Pulmonary artery endothelial cell (primary cell): Measurements from ENCODE around the gene NAB2. TPM values are rescaled to one million over a fixed set of nuclear protein-coding genes. Genes with fewer than 3 reads are reported as not detected.
A peak's percentile ranks its signal among the peaks of the same experiment; 100 is the strongest.
"Not testable (repeated sequence)": the region's sequence is repeated elsewhere in the genome, so short reads cannot be mapped to it uniquely, and the experiment has no call there.

Experiments
- DNase-seq: peaks from one replicate; pipeline ENCODE4 v3.0.0-alpha.2; 2011; ENCODE audit warnings: low read depth, low spot score
- total RNA-seq: library from RNA; depleted of rRNA; stranded (reverse); fragments of >200 nt; gene quantifications from 2 replicates; pipeline ENCODE4 v1.2.3, GENCODE V29; 2014

Gene NAB2
- total RNA-seq, 1 donor from 2014 or later: 13.6 TPM

- DNase-seq: peak; percentile 66
These were observed 19.4 kb upstream of the NAB2 start for GRCh38 chr12:57069523-57069922.

- DNase-seq: no peak
These were observed 16.3 kb upstream of the NAB2 start for GRCh38 chr12:57072661-57073060.

- DNase-seq: not testable (repeated sequence)
These were observed 15.1 kb upstream of the NAB2 start for GRCh38 chr12:57073566-57074450.

- peak; percentile 100 for DNase-seq
These were observed 10.2 kb upstream of the NAB2 start, which contains the start of gene NEMP1 for GRCh38 chr12:57078519-57079404. Gene NEMP1 (minus strand): TSS chr12:57078791. CDS start chr12:57078745, 46 bp downstream.

GRCh38 chr12:57079821-57080220, 9.1 kb upstream of the NAB2 start:
- no peak for DNase-seq

GRCh38 chr12:57080855-57081254, 8.1 kb upstream of the NAB2 start:
- DNase-seq: no peak

GRCh38 chr12:57085999-57086492, 2.9 kb upstream of the NAB2 start:
- DNase-seq: no peak

- DNase-seq: no peak
These were observed 2.4 kb upstream of the NAB2 start for GRCh38 chr12:57086493-57087009.

- DNase-seq: no peak
These were observed 1.8 kb upstream of the NAB2 start for GRCh38 chr12:57087010-57087690.

GRCh38 chr12:57087691-57088353, 1.1 kb upstream of the NAB2 start:
- no peak for DNase-seq

- no peak for DNase-seq
These were observed 644 bp downstream of the NAB2 start for GRCh38 chr12:57089271-57090245.

GRCh38 chr12:57090490-57090889, 1.6 kb downstream of the NAB2 start:
- no peak for DNase-seq

GRCh38 chr12:57090924-57091637, 2.2 kb downstream of the NAB2 start:
- DNase-seq: no peak

GRCh38 chr12:57091638-57092528, 3.0 kb downstream of the NAB2 start:
- no peak for DNase-seq

- DNase-seq: no peak
These were observed 3.6 kb downstream of the NAB2 start for GRCh38 chr12:57092529-57092862.

- no peak for DNase-seq
These were observed 4.0 kb downstream of the NAB2 start for GRCh38 chr12:57092876-57093414.

GRCh38 chr12:57093415-57094207, 4.7 kb downstream of the NAB2 start:
- DNase-seq: no peak
